ENCODE results near the gene HS3ST3A1. TPM values are rescaled to one million over a fixed set of nuclear protein-coding genes. Genes with fewer than 3 reads are reported as not detected.
A peak's percentile ranks its signal among the peaks of the same experiment; 100 is the strongest.

The HS3ST3A1 gene
- total RNA-seq, 1 donor from 2014 or later: 10.2 TPM

GRCh38 chr17:13598353-13599167, 3.2 kb downstream of the HS3ST3A1 start:
- H3K36me3 Mint-ChIP-seq: no peaks in the 10 kb centered on the region
- H3K9me3 Mint-ChIP-seq: no peaks in the 10 kb centered on the region
- peaks cover 63% of the 10 kb centered on the region for H3K4me1 Mint-ChIP-seq
- peak overlapping the region; percentile 66 for H3K4me3 Mint-ChIP-seq
- TF ChIP-seq CTCF (IDR thresholded peaks at IDR 0.05; ENCODE audit: unreplicated experiment): no peak
- H3K27me3 Mint-ChIP-seq (ENCODE audit: low read depth): peaks cover 35% of the 10 kb centered on the region
- DNase-seq (ENCODE audit: low spot score in 2 of 2, unreplicated experiment in 2 of 2): no peak
- peak overlapping the region; percentile 35 for H3K27ac Mint-ChIP-seq

DNA sequence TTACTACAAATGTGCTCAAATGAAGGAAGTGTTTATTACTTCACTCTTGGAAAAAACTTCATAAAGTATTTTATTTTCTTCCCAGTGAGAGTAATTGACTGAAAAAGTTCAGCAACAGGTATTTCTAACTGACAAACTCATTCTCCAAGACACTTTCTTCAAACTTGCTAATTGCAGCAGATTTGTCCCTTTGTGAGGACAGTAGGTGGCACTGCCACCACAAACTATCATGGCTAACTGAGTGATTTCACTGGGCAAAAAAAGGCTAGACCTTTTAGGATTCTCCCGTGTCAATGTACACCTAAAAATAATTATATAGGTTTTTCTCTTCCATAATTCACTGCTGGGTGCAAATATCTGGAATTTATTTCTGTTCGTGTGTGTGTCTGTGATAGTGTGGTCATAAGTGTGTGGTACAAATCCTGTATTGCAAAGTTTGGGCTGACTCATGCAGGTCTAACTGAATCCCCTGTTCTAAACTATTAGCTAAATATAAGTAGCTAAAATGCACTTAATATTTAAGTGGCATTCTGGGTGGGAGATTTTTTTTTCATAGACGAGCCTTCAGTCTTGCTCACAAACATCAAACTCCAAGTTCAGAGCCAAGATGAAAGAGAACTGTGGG, 3.9 kb downstream of the HS3ST3A1 start:
- peak overlapping the region; percentile 66 for H3K4me3 Mint-ChIP-seq
- no peaks in the 10 kb centered on the region for H3K36me3 Mint-ChIP-seq
- peak; percentile 45 for TF ChIP-seq CTCF (IDR thresholded peaks at IDR 0.05; ENCODE audit: unreplicated experiment)
- no peak overlapping the region for H3K27ac Mint-ChIP-seq
- no peak for DNase-seq (ENCODE audit: low spot score in 2 of 2, unreplicated experiment in 2 of 2)
- H3K4me1 Mint-ChIP-seq: peaks cover 69% of the 10 kb centered on the region
- H3K27me3 Mint-ChIP-seq (ENCODE audit: low read depth): peaks cover 28% of the 10 kb centered on the region
- no peaks in the 10 kb centered on the region for H3K9me3 Mint-ChIP-seq

DNA sequence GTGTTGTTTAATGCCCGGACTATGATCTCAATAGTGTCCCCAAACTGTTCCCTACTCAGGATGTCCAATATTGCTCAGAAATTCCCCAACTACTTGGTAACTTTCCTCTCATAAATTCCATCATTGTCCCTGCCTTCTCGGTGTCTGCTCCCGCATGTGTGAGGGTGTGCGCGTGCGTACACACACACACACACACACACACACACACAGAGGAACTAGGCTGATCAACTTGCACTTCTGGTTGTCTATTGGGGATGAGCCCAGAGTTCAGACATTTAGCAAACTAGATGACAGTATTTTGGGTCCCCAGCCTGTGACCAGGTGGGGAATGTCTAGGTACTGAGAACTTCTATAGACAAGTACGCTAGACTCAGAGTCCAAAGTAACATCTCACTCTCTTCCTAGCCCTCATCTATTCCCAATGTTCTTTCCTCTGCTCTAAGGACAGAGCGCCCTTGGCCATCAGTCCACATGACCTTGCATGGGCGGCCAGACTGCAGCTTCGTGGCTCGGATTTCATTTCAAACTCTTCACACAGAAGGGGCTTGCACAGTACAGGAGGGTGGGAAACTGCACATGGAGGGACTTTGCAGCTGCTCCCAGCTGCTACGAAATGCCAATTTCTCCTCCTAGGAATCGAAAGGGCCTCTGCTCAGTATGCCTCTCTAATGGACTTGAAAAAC, 5.3 kb downstream of the HS3ST3A1 start:
- H3K27ac Mint-ChIP-seq: no peak overlapping the region
- peaks cover 21% of the 10 kb centered on the region for H3K27me3 Mint-ChIP-seq (ENCODE audit: low read depth)
- TF ChIP-seq CTCF (IDR thresholded peaks at IDR 0.05; ENCODE audit: unreplicated experiment): no peak
- no peaks in the 10 kb centered on the region for H3K9me3 Mint-ChIP-seq
- peaks cover 74% of the 10 kb centered on the region for H3K4me1 Mint-ChIP-seq
- H3K36me3 Mint-ChIP-seq: no peaks in the 10 kb centered on the region
- DNase-seq (ENCODE audit: low spot score in 2 of 2, unreplicated experiment in 2 of 2): no peak
- no peak overlapping the region for H3K4me3 Mint-ChIP-seq

DNA sequence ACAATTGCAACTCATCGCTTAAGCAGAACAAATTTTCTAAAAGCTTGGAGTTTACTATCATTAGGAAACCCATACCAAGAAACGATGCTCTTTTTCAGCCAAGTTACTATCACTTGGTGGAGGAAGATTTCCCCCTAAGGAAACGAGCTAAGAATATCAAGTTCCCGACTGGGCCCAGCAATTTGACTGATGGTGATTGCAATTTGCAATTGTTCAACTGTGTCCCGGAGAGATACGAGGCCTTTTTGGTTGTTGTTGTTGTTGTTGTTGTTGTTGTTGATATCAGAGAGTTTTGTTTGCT, 6.2 kb downstream of the HS3ST3A1 start:
- H3K4me1 Mint-ChIP-seq: peaks cover 81% of the 10 kb centered on the region
- no peak overlapping the region for H3K4me3 Mint-ChIP-seq
- no peaks in the 10 kb centered on the region for H3K36me3 Mint-ChIP-seq
- H3K9me3 Mint-ChIP-seq: no peaks in the 10 kb centered on the region
- H3K27ac Mint-ChIP-seq: no peak overlapping the region
- no peak for DNase-seq (ENCODE audit: low spot score in 2 of 2, unreplicated experiment in 2 of 2)
- H3K27me3 Mint-ChIP-seq (ENCODE audit: low read depth): peaks cover 21% of the 10 kb centered on the region
- no peak for TF ChIP-seq CTCF (IDR thresholded peaks at IDR 0.05; ENCODE audit: unreplicated experiment)

- H3K27ac Mint-ChIP-seq: no peak overlapping the region
- no peaks in the 10 kb centered on the region for H3K9me3 Mint-ChIP-seq
- peak; percentile 88 for TF ChIP-seq CTCF (IDR thresholded peaks at IDR 0.05; ENCODE audit: unreplicated experiment)
- H3K27me3 Mint-ChIP-seq (ENCODE audit: low read depth): peaks cover 20% of the 10 kb centered on the region
- H3K36me3 Mint-ChIP-seq: no peaks in the 10 kb centered on the region
- no peak overlapping the region for H3K4me3 Mint-ChIP-seq
- peaks cover 85% of the 10 kb centered on the region for H3K4me1 Mint-ChIP-seq
- peak; percentile 67 to 89 for DNase-seq (ENCODE audit: low spot score in 2 of 2, unreplicated experiment in 2 of 2)
These were observed 6.7 kb downstream of the HS3ST3A1 start for GRCh38 chr17:13594762-13595598.

Measured in mesothelial cell of epicardium (in vitro differentiated cells).